HG02938 (cell line): ENCODE data around the gene RFX2.
"Not testable (repeated sequence)": the region's sequence is repeated elsewhere in the genome, so short reads cannot be mapped to it uniquely, and the experiment has no call there.

Experiments
- ATAC-seq: cut with Tn5 transposase; IDR thresholded peaks from one replicate; pipeline ENCODE4 v1.9.1; 2021; ENCODE audit warnings: mild to moderate bottlenecking, moderate library complexity; ENCODE audit not compliant: unreplicated experiment

RFX2 gene

DNA sequence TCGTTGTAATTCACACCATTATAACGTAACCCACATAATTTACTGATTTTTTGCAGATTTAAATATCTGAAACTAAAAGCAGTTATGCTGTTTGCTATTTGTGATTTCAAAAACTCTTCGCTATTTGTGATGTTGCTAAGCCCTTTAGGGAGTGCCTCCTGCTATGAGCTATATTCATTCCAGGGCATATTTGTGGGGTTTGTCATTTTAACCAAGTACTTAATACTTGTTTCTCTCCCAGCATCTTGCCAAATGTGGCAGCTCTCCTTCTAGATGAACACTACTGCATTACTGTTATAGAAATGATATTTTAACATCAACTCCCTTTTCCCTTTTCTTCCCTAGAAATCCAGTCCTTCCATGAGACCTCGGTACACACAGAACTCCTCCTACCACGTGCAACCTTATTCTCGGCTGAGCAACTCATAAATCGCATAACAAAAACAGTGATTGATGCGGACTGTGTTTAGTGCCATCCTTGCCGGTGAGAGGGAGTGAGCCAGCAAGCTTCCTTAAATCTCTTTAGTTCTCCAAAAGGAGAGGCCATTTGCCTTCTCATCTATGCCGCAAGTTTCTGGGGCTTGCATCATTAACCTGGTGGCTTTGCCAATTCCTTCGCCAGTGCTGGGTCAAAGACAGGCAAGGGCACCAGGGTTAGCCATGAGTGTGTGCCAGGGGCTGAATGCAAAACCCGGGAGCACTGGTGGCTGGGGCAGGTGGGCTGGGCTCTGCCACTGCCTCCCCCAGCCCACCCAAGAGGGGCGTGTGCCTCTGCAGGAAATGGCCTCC is 33.4 kb downstream of the RFX2 start:
- ATAC-seq = no peak

DNA sequence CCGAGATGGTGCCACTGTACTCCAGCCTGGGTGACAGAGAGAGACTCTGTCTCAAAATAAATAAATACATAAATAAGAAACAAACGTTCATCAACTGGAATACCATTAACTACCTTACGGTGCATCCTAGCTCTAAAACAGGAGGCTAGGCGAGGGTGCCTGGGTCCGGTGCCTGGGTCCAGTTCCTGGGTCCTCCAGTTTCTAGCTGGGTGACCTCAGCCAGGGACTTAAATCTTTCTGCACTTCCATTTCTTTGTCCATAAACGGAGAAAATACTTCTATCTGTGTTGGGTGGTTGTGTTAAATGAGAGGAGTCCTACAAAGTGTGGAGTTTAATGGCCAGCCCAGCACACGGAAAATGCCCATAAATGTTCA is 34.0 kb downstream of the RFX2 start:
- ATAC-seq = no peak

DNA sequence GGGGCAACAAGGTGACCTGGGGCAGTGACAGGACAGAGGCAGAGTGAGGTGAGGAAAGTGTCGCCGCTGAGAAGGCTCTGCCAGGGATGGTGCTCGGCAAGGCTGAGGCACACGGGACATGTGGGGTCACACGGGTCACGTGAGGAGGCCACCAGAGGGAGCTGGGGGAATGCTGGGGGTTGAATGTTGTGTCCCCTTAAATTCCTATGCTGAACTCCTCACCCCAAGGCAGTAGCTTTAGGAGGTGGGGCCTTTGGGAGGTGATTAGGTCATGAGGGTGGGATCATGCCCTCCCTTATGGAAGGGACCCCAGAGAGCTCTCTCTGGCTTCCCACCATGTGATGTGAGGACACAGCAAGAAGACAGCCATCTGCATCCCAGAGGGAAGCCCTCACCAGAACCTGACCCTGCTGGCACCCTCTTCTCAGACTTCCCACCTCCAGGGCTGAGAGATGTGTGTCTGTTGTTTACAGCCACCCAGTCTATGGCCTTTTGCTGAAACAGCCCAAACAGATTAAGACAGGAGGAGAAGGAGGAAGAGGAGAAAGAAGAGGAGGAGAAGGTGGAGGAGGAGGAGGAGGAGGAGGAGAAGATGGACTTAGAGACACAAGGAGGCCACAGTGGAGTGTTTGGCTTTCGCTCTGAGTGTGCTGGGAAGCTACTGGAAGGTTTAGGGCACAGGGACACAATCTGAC is 35.4 kb downstream of the RFX2 start:
- no peak for ATAC-seq

DNA sequence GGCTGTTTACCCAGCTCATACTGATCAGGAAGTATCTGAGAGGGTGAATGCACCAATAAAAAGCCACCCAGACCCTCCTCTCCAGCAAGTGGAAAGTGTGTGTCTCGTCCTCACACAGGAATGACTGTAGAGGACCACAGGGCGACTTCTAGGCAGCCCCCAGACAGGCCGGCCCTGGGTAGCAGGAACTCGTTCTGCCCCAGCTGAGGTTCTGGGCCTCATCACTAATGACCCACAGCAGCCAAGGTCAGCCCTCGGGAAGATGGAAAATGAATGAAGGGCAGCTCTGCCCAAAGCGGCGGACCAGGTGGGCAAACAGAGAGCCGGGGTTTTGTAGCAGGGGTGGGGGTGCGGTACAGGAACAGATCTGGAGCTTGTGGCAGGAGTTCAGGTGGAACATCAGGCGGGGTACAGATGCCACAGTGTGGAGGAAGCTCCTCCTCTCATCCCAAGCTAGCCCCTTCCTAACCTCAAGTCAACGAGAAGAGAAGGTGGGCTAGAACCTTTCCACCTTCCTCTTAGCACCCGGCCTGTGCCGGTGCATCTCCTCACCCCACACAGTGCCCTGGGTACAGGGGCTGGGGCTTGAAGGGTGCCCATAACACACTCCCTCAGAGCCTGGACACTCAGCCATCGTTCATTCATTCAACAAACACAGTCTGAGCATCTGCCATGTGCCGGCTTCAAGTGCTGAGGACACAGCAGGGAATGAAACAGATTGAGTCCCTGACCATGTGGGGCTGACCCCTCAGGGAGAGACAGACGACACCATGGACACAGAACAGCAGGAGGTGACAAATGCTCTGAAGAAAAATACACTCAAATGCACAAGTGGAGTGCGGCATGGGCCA is 36.2 kb downstream of the RFX2 start:
- ATAC-seq = no peak

DNA sequence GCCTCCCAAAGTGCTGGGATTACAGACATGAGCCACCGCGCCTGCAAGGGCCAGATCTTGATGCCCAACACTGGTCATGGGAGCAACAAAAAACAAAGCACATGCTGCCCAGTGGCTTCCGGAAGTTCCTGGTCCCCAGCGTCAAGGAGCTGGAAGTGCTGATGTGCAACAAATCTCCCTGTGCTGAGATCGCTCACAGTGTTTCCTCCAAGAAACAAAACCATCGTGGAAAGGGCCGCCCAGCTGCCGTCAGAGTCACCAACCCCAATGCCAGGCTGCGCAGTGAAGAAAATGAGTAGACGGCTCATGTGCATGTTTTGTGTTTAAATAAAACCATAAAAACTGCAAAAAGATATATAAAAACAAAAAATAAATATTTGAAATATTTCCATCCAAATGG is 37.1 kb downstream of the RFX2 start:
- not testable (repeated sequence) for ATAC-seq

DNA sequence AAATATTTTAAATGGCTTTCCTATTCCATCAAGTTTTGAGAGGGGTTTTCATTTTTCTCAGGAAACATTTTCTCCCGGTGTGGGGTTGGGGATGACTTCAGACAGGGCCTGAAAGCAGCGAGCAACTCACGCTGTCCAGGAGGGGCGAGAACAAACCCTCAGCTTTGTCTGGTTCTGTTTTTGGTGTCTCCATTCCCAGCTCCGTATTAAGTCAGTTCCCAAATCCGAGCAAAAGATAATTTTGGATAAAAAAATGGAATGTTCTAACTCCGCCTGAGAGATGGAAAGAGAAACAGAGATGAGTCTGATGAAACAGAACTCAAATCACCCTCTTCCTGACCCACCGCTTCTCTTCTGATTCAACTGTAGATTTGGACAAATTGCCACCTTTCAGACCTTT is 38.4 kb downstream of the RFX2 start:
- ATAC-seq = no peak

DNA sequence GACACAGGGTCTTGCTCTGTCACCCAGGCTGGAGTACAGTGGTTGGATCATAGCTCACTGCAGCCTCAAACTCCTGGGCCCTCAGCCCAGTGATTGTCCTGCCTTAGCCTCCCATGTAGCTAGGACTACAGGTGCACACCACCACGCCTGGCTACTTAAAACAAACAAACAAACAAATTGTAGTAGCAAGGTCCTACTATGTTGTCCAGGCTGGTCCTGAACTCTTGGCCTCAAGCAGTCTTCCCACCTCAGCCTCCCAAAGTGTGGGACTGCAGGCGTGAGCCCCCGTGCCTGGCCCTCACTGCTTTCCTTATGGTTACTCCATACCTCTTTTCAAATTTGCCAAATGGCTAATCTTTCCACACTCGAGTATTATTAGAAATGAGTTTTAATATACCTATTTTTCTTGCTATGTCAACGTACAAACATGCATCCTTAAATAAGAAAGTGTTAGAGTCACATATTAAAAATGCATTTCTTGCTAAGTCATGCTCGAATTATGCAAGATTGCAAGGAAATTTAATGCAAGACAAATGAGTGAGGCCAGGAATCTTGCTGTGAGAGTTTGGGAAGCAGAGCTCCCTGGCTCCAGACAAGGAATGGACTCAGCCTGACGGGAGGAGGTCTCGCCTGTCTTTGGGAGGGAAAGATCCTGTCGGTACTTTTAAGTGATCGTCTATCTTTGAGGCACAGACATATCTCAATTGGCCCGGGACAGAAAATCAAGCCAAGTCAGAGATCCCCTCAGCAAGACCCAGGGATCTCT is 39.4 kb downstream of the RFX2 start:
- ATAC-seq = no peak

DNA sequence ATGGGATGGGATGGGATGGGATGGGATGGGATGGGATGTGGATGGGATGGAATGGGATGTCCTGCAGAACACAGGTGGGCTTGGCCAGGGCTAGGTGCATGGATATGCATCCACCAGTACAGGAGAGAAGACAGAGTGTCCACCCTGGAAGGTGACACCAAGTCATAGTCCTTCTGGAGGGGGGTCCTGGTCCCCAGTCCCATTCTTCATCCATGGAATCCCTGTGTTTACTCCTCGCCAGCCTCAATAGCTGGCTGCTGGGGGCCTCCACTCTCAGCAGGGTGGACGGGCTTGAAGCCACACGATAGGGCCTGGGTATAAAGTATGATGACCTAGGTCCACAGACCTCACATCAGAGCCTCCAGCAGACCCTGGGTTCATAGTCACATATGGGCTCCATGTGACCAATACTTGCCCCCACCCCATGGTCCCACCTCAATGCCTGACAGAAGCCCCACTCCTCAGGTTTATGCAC is 40.1 kb downstream of the RFX2 start:
- ATAC-seq = no peak

DNA sequence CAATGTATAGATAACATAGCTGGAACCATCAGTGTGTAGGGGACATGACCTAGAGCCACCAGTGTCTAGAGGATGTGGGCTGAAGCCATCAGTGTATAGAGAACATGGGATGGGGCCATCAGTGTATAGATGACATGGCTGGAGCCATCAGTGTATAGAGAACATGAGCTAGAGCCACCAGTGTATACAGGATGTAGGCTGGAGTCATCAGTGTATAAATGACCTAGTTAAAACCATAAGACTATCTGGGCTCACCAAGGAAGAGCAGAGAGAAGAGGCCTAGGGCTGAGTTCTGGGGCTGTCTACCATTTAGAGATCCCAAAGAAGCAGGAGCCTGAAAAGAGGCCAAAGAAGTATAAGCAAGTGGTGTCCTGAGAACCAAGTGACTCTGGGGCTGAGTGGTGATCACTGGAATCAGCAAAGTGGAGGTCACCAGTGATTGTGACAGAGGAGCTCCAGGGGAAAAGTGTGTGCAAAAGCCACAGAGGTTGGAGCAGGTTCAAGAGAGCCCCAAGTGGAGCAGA is 41.0 kb downstream of the RFX2 start:
- no peak for ATAC-seq

DNA sequence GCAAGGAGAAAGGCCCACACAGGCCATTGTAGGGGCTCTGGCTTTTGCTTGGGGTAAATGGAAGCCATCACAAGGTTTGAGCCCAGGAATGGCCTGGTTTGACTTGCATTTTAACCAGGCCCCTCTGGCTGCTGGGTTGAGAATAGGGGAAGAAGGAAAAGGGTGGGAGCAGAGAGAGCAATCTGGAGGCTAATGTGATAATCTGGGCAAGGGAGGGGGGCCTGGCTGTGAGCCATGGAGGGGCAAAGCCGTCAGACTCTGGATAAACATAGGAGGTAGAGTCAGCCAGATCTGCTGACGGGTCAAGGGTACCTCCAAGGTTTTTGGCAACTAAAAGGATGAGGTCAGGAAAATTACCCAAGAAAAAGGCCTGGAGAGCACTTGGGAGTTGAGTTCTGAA is 41.6 kb downstream of the RFX2 start:
- no peak for ATAC-seq

DNA sequence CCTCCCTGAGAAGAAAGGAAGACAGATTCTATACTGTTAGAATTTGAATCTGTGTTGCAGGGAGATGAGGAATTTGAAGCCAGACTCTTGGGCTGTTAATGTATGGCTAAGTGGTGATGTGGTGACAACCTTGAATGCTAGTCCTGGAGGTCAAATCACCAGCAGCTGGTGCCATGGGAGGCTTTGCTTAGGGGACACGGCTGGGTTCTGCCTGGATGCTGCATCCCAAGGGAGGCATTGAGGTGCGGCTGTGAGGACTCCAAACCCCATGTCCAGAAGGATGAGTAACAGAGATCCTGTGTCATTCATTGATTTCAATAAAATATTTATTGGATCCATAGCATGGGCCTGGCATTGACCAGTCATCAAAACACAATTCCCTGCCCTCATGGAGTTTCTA is 42.3 kb downstream of the RFX2 start:
- ATAC-seq = no peak

DNA sequence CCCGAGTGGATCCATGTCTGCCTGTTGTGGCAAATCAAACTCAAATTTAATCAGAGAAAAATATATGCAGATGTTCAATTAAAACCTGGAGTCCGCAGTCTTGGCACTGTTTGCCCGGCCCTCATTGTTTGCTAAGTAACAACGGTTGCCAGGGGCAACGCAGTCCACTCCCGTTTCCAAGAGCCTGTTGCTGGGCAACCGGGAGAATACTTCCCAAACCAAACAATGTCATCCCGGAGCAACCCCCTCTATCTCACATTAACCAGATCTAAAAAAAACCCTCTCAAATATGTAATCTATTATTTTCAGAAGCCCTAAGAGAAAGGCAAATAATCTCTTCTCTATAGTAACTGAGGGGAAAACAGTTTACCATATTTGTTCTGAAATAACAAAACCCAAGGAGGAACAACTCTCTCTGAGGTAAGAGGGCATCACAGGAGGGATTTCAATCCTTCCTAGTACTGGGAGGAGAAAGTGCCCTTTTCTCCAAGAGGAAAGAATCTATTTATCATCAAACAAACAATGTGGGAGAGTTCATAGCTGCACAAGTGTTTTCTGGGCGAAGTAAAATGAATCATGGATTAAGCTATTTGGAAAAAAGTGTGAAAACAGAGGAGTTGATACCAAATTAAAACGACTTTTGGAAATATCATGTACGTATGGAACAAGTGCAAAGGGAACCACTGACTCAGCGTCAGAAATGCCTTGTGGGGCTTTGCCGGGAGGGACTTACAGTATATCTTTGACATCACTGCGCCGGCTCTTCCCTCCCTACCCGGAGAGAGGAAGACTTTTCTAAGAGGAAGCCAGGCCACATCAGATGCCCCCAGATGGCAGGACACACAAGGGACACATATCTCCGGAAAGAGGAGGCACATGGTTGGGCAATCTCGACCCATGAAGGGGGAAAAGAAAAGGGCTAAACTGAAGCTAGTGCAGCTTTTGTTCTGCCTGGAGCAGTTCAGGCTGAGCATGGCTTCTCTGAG is 43.3 kb downstream of the RFX2 start:
- ATAC-seq = no peak

DNA sequence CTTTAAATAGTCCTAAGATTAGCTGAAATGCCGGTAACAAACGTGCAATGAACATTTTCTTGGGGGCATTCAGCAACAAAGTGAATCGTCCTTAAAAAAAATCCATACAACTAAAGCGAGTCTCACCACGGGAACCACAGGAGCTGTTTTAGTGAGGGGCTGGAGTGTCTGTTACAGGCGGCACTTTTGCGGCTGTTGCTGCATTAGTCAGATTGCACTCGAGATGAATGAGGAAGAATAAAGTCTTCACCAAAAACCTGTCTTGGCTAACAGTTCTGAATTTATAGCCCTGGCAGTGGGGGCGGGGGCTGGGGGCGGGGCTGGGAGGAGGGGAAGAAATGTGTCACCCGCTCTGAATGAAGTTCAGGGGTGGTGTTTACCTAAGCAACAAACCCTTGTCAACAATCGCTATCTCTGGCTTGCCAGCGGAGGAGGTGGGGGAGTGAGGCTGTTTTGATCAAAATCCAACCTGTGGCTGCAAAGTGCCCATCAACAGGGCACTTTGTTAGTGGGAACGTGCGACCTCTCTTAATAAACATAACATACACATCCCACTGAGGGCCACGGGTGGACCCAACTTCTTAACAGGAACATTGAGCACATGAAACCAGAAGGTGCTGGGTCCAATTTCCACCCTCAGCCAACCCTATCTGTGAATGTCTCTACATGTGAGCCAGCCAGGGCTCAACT is 44.5 kb downstream of the RFX2 start:
- no peak for ATAC-seq

DNA sequence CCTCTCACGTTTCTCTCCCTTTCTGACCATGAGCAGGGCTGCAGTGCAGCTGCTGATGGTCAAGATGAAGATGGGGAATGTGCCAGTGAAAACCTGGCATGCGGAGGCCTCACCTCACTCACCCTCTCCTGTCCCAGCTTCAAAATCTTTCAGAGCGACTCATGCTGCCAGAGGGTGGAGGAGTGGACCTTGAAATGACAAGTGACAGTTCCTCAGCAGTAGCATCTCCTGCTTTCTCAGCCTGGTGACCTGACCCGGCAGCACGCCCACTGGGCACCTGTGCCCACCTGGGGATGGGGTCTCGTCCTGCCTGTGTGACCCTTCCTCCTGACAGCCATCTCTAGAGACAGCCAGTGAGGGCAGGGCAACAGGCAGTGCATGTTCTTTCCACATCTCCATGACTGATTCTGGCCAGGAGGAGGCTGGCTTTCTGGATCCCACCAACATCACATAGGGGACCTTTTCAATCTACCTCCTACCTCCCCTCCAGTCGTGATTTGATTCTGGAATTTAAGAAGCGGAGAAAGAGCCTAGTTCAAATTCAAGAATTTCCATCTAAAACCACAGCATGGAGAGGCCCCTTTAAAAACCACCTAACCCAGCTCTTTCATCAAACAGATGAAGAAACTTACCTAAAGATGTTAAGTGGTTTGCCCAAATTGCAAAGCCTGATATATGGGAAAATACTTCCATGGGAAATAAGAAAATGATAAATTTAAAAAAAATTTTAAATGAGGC is 45.8 kb downstream of the RFX2 start:
- no peak for ATAC-seq

DNA sequence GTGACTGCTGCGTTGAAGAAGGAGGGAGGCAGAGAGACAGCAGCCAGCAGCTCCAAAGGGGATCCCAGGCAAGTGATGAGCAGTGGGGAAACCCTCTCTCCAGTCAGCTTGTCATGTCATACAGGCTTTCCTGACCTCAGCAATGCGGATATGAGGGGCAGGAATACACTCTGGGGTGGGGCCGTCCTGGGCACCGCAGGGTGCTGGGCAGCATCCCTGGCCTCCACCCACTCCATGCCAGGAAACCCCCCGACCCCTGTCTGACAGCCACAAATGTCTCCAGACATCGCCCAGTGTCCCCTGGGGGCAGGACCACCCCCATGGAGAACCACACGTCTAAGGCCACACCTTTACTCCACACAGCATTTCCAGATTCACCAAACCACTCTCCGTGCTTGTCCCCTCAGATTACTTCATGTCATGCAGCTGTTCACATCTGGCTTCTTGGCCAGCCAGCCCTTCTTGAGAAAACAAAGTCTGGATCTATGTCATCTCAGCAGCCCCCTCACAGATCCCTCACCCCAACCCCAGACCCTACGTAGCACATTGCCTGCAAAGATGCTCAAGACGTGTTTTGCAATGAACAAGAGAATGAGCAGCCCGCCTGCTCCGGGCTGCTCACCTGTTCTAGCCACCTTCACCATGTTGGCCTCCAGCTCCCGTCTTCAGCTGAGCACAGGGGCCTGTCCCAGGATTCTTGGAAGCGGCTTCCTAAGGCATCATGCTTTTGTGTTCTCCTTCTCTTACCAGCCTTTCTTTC is 46.5 kb downstream of the RFX2 start:
- ATAC-seq = no peak

DNA sequence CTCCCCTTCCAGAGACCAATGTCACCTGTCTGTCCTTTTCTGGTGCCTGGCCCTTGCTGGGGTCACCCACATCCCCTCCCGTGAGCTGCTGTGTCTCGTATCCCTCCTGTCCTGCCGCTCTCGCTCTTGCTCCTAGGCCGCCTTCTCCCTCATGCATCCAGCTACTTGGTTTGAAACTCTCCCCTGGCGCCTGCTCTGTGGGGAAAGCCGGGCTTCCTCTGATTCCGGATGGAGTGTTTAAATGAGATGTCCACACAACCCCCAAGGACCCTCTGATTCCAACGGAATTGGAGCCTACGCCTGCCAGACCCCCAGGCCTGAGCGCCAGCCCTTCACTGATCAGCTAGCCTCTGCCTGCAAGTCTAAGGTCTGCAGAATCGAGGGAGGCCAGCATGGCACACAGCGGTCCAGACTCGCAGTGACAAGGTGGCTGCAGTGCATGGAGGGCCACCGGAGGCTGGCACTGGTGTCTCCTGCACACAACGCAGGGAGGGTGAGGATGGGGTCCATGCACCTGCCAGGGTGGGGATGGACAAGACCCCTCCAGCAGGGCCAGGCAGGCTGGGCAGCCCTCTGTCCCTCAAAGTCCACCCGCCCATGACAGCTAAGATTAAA is 47.2 kb downstream of the RFX2 start:
- ATAC-seq = no peak

DNA sequence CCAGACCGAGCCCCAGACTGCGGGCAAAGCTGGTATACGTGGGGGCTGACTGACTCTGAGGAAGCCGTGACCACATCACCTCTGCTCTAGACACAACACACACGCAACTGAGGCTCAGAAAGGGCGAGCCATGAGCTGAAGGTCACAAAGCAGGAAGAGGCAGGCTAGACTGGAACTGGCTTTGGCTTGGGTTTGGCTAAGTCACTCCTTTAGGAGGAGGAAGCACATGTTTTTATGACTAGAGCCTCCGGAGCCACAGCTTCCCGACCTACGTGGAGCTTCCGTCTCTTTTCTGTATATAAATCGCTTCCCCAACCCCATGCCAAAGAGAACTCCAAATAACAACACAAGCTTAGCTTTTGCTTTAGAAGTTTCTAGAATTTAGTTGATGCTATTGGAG is 48.0 kb downstream of the RFX2 start:
- no peak for ATAC-seq
